Fibroblast of lung (primary cell): ENCODE measurements around the gene CEP78.

Source experiments
- EZH2 ChIP-seq: IDR thresholded peaks from 2 replicates; pipeline ENCODE4 v1.5.1; 2012; ENCODE audit warnings: low read length, control low read depth, mild to moderate bottlenecking; ENCODE audit errors: missing control alignments
- TF ChIP-seq, protein P1 (sequence below), 2 donors: IDR thresholded peaks in 1 of 2; conservative IDR thresholded peaks in 1 of 2; 1 replicate in 1 of 2; 2 replicates in 1 of 2; pipeline ENCODE4 v1.5.1; 2011 to 2012; ENCODE audit warnings: low read length in 2 of 2, control low read depth in 1 of 2, inconsistent platforms in 1 of 2, low read depth in 1 of 2, mild to moderate bottlenecking in 1 of 2

DNA sequence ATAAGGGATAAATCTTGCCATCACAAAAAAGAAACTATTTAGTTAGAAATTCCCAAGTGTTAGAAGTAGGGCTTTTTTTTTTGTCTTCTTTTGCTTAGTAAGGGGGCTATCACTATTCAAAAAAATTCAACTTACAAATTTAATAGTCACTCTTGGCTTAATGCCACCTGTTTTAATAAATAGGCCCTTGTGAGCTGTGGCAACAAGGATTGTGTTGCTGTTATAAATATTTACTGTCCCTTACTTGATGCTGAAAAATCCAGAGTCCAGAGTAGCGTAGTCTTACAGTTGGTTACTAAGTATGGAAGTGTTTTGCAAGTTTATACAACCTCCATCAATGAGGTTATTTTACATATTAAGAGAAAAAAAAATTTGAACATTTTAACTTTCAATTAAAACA is 21.4 kb upstream of the CEP78 start:
- TF ChIP-seq, protein P1, sequence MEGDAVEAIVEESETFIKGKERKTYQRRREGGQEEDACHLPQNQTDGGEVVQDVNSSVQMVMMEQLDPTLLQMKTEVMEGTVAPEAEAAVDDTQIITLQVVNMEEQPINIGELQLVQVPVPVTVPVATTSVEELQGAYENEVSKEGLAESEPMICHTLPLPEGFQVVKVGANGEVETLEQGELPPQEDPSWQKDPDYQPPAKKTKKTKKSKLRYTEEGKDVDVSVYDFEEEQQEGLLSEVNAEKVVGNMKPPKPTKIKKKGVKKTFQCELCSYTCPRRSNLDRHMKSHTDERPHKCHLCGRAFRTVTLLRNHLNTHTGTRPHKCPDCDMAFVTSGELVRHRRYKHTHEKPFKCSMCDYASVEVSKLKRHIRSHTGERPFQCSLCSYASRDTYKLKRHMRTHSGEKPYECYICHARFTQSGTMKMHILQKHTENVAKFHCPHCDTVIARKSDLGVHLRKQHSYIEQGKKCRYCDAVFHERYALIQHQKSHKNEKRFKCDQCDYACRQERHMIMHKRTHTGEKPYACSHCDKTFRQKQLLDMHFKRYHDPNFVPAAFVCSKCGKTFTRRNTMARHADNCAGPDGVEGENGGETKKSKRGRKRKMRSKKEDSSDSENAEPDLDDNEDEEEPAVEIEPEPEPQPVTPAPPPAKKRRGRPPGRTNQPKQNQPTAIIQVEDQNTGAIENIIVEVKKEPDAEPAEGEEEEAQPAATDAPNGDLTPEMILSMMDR (conservative IDR thresholded peaks at IDR 0.05 in 1 of 2, IDR thresholded peaks at IDR 0.05 in 1 of 2; ENCODE audit: low read depth in 1 of 2, low read length in 2 of 2), result no peak
- TF ChIP-seq EZH2, result no peak
